Measurements from ENCODE around the gene CELF2. TPM values are rescaled to one million over a fixed set of nuclear protein-coding genes. Genes with fewer than 3 reads are reported as not detected.

Gene CELF2
- total and polyA plus RNA-seq, 2 of the 4 experiments (the other 2 are of a cell fraction) = 3.5 to 6.6 TPM

- Histone ChIP-seq H3K9me1 (ENCODE audit: insufficient read depth, low read length) (no peaks in the 10 kb centered on the region), H3K23ac (ENCODE audit: low read depth, low read length) (no peak overlapping the region), H3K27me3 (ENCODE audit: control insufficient read depth, insufficient read depth, low read length) (peaks cover 6% of the 10 kb centered on the region), H3K4me1 (ENCODE audit: control insufficient read depth, insufficient read depth, low read length) (no peaks in the 10 kb centered on the region), H3K79me1 (ENCODE audit: low read depth in 1 of 2, low read length in 2 of 2) (no peaks in the 10 kb centered on the region), H3K36me3 (ENCODE audit: control insufficient read depth, insufficient read depth, low read length) (no peaks in the 10 kb centered on the region), H3K18ac (ENCODE audit: low read depth, low read length) (no peak overlapping the region), H2AK5ac (ENCODE audit: low read depth, low read length) (no peak overlapping the region), H2BK5ac (ENCODE audit: low read depth, low read length, poor library complexity, severe bottlenecking) (no peak overlapping the region), H3K14ac (replicated peaks; ENCODE audit: low read depth, low read length) (no peak overlapping the region), H2AFZ (replicated peaks; ENCODE audit: low read length, poor library complexity) (no peak overlapping the region), H3K4me3 (ENCODE audit: insufficient read depth, low read depth, low read length) (no peak overlapping the region), H3K9me3 (ENCODE audit: control insufficient read depth, insufficient read depth, low read length) (no peaks in the 10 kb centered on the region), H3K27ac (ENCODE audit: insufficient read depth, low read length) (no peak overlapping the region), H2BK120ac (ENCODE audit: low read depth, low read length) (no peak overlapping the region), H4K5ac (ENCODE audit: low read depth, low read length) (no peak overlapping the region), H4K20me1 (ENCODE audit: insufficient read depth, low read length) (no peaks in the 10 kb centered on the region), H2AK9ac (replicated peaks; ENCODE audit: low read depth, low read length, poor library complexity) (no peak overlapping the region), H3K9ac (ENCODE audit: low read depth, low read length) (no peak overlapping the region), H3K4me2 (ENCODE audit: low read depth, low read length) (no peak overlapping the region), H4K8ac (ENCODE audit: low read depth in 2 of 2, low read length in 2 of 2) (no peak overlapping the region), H3K56ac (ENCODE audit: extremely low read depth, insufficient read depth, low read length) (no peak overlapping the region), H2BK15ac (ENCODE audit: low read depth, low read length) (no peak overlapping the region), H4K91ac (ENCODE audit: insufficient read depth, low read depth, low read length) (no peak overlapping the region), H3K4ac (ENCODE audit: low read depth, low read length) (no peak overlapping the region), H2BK20ac (ENCODE audit: low read depth, low read length) (no peak overlapping the region)
- dilution Hi-C loops (cut with HindIII; ENCODE audit: low sequenced_read_pairs, unreplicated experiment) = no loop called here
- no TSS peak for BruUV-seq (replicated peaks)
- TF ChIP-seq SMC3 (IDR thresholded peaks at IDR 0.05; ENCODE audit: low read depth, low read length) = no peak
- TF ChIP-seq CEBPB (IDR thresholded peaks at IDR 0.05; ENCODE audit: low read depth, low read length) = no peak
- TF ChIP-seq POLR2A (IDR thresholded peaks at IDR 0.05; ENCODE audit: low read depth, low read length) = no peak
- no peak for TF ChIP-seq RAD21 (IDR thresholded peaks at IDR 0.05; ENCODE audit: low read length)
- TF ChIP-seq FOS (IDR thresholded peaks at IDR 0.05; ENCODE audit: low read depth, low read length) = no peak
- no peak for TF ChIP-seq RCOR1 (IDR thresholded peaks at IDR 0.05; ENCODE audit: insufficient replicate concordance, low read length)
- no peak for TF ChIP-seq ELK1 (IDR thresholded peaks at IDR 0.05; ENCODE audit: borderline replicate concordance, low read depth, low read length)
- ChIA-PET POLR2A (ENCODE audit: unreplicated experiment) (no interaction called here), CTCF (no interaction called here)
- in situ Hi-C loops (cut with MboI; ENCODE audit: low sequenced_read_pairs) = no loop called here
- ATAC-seq (ENCODE audit: low read depth) (no peak), DNase-seq (no peak)
- WGBS, 2 experiments (ENCODE audit: extremely low coverage in 2 of 2, insufficient read length in 1 of 2) = no CpG with 5 or more reads among the region's 2 CpGs
- intact Hi-C loops (cut with micrococcal nuclease) = no loop called here
Measured at GRCh38 chr10:10977226-10977956, 40.3 kb upstream of the CELF2 start.
